Measurements from ENCODE around the gene ENPEP.
A peak's percentile ranks its signal among the peaks of the same experiment; 100 is the strongest.
"Not testable (repeated sequence)": the region's sequence is repeated elsewhere in the genome, so short reads cannot be mapped to it uniquely, and the experiment has no call there.

The ENPEP gene

DNA sequence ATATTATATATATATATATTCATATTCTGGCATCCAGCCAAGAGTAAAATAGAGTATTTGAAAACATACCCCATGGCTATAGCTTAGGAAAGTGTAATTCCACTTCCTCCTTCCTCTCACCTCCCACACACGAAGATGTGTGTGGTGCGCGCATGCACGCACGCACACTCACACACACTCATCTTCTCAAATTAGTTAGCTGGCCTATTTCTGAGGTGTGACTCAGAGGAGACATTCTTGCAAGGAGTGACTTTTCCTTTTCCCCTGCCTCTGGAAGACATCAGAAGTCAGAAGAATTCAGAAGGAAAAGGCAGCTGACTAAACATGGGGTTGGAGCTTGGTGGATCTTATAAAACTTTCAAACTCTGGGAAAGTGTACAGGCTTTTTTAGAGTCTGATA is 8.8 kb downstream of the ENPEP start:
- no peak for DNase-seq

- no peak for DNase-seq
Measured at GRCh38 chr4:110485452-110485851, 9.5 kb downstream of the ENPEP start.

DNA sequence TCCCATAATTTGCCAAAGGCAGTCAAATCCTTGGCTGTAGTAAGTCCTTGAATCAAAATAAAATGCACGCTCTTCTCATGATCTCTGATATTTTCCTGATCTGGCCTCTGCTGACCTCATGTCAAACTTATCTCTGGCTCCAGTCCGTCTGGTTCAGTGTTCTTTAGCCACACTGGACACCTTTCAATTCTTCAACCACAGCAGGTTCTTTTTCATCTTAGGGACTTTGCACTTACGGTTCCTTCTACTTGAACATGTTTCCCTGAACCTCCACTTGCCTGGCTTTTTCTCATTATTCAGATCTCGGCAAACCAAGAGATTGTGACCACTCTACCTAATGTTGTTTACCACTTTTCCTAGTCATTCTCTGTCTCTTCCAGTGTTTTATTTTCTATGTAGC is 10.3 kb downstream of the ENPEP start:
- DNase-seq = no peak

DNA sequence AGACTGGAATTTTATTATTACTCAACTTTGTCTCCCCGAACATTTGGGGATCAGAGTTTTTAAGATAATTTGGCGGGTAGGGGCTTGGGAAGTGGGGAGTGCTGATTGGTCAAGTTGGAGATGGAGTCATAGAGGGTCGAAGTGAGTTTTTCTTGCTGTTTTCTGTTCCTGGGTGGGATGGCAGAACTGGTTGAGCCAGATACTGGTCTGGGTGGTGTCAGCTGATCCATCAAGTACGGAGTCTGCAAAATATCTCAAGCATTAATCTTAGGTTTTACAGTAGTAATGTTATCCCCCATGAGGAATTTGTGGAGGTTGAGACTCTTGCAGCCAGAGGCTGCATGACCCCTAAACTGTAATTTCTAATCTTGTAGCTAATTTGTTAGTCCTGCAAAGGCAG is 10.9 kb downstream of the ENPEP start:
- DNase-seq = not testable (repeated sequence)

DNA sequence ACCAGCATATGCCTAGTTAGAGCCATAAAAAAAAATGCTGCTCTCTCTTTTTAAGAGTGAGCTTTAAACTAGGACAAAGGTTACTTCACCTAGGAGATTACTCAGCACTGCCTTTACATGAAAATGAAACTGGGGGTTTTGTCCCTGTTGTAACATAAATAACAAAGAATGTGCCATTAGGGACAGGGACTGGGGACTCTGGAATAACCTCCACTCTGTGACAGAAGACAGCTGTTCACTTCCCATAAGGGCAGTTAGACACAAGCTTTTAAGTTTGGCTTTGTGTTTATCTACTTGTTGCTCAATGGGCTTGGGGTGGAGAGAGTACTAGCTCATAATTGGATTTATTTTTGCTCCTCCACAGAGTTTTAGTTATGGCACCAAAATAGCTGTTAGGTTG is 11.9 kb downstream of the ENPEP start:
- DNase-seq = no peak

DNA sequence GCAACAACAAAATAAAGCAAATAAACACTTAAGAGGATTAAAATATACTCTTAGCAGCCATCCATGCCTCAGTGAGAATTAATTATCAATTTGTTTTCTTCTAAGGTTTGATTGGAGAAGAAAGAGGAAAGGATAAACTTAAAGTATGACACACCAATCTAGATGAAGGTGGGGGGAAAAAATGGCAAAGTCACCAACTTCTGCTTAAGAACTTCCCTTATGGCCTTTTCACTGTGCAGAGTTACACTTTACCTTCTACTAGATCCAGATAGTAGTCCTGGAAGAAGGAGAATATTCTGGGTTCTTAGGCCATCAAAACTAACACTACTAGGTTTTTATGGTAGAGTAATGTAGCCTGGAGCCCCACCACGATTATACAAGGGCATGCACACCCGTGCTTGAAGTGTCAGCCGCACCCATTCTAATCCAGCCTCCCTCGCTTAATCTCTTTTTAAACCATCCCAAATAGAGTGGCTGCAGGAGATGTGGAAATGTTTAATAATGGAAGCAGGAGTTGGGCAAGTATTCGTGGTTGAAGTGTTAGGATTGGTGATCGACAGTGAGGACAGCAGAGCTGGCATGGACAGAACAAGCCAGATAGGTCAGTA is 14.1 kb downstream of the ENPEP start:
- no peak for DNase-seq

- DNase-seq = no peak
Measured at GRCh38 chr4:110492522-110492921, 16.6 kb downstream of the ENPEP start.

GRCh38 chr4:110493520-110493919 is 17.6 kb downstream of the ENPEP start:
- no peak for DNase-seq

- no peak for DNase-seq
Measured at GRCh38 chr4:110498420-110498819, 22.5 kb downstream of the ENPEP start.

DNA sequence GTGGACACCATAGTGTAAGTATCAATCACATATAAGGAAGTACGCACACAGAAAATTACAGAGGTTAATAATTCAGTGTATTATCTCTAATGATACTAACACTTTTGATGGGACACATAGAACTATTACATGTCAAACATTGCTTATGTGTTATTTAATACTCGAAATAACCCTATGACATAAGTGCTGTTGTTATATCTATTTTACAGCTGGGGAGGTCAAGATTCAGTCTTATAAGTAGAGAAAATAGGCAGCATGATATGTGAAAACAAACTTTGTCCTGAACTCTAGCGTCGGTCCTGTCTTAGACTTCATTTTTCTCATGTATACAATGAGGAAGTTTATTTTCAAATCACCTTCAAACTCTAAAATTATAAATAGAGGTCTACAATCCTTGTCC is 23.2 kb downstream of the ENPEP start:
- DNase-seq = no peak

GRCh38 chr4:110501826-110502225 is 25.9 kb downstream of the ENPEP start:
- no peak for DNase-seq

DNA sequence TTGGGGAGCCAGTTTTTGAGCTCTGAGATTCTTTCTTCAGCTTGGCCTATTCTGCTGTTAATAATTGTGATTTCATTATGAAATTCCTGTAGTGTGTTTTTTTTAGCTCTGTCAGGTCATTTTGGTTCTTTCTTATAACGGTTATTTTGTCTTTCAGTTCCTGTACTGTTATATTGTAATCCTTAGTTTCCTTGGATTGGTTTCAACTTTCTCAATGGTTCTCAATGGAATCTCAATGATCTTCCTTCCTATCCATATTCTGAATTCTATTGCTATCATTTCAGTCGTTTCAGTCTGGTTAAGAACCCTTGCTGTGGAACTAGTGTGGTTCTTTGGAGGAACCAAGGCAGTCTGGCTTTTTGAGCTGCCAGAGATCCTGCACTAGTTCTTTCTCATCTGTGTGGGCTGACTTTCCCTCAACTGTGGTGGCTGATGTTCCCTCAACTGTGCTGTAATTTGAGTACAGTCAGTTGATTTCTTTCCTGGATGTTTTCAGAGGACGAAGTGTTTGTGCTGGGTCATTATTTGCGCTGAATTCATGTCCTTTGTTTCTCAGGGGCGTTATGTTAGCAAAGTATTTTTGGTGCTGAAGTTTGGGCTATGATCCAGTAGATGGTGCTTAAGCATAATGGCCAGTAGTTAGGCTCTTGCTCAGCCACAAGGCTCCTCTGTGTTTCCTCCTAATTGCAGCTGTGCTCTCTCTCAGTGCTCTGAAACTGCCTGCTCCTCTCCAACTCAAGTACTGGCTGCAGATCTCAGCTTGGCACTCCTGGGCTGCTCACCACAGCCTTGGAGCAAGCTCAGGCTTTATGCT is 27.5 kb downstream of the ENPEP start:
- DNase-seq = no peak

- no peak for DNase-seq
Measured at GRCh38 chr4:110504084-110504435, 28.1 kb downstream of the ENPEP start.

DNA sequence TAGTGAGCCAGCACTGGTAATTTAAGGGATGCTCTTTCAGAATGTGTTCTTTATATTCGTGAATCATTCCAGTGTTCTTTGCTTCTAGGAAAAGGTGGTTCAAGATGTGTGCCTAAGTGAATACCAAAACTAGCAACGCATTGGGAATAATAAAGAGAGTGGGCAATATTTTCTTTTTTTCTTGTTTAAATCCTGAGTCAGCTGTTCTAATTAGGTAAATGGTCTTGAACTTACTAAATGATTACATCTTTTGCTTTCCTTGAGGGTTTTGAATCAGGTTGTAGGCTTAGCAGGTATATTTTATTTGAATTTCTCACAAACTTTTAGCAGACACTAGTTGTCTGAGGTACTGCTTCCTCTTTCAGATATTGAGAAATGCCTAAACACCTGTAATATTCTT is 29.5 kb downstream of the ENPEP start:
- DNase-seq = no peak

DNA sequence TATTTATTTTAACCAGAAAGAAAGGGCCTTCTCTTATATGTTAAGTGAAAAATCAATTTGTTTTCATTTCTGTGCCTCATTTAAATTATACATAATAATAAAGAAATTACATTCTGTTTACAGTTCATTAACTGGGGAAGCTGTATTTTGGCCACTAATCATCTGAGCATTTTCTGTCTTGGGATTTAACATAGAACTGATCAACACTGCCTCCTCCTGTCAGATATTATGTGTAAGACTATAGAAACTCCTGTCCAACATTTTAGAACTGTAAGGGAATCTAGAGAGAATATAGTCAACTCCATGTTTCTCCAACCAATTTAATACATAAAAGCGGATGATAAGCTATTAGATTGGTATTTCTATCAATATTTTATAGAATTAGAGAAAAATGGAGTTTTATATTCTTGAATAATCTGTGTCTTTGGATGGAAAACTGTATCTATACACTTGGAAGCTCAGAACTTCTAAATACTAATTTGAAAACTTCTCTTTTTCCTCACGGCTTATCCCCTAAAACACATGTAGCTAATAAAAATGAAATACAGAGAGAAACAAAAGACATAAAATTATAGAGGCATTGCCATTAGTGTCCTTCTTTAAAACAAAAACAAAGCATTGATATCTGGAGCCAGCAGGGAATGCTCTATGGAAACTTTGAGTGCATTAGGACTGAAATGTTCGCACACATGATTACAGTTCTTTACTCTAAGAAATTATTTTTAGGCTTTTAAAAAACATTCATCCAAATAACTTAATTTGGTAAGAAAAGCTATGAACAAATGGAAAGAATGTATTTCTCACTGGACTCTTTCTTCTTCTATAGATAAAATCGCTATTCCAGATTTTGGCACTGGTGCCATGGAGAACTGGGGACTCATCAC is 33.1 kb downstream of the ENPEP start:
- no peak for DNase-seq

DNA sequence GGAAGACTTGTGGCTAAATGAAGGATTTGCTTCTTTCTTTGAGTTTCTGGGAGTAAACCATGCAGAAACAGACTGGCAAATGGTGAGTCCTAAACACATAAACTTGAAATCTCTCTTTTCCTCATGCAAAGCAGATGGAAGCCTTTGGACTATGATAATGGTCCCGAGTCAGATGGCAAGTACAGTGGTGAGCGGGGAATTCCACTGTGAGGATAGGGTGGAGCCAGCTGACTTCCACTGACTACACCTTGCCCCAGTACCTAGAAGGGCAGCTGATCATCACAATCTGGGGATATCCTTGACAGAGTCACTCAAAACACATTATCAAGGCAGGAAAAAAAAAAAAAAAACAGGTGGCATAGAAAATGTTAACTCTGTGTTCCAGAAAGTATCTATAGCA is 34.3 kb downstream of the ENPEP start:
- DNase-seq = no peak

- peak in 1 of 2 donors; percentile 21 for DNase-seq
Measured at GRCh38 chr4:110510955-110511544, 35.1 kb downstream of the ENPEP start.

- no peak for DNase-seq
Measured at GRCh38 chr4:110512901-110513300, 36.9 kb downstream of the ENPEP start.

GRCh38 chr4:110514889-110515479 is 39.0 kb downstream of the ENPEP start:
- DNase-seq = peak in 1 of 2 donors; percentile 28

- DNase-seq = no peak
Measured at GRCh38 chr4:110515676-110516075, 39.7 kb downstream of the ENPEP start.

GRCh38 chr4:110516106-110516922 is 40.4 kb downstream of the ENPEP start:
- DNase-seq = peak; percentile 14 to 72

DNA sequence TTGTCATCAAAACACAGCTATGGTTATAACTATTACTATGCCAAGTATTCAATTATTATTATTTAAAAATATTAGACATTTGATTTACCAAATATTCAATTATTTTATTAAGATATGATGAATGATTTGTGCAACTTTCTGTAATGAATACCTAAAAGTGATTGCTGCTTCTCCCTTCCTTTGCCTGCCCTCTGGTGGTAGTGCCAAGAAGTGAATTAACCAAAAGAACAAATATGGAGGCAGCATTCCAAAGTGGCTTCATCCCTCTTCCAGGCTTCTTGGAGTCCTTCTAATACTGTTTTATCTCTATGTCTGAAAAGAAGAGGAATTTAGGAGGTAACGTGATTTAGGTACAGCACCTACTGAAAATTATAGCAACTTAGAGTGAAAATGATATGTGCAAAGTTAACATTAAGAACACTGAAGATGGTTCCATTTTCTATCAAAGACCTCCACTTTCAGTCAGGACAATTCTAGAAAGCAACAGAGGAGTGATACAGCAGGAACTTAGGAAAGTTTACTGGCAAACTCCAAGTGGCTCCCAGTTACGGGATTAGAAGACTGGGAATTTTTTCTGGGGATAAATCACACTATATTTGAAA is 43.0 kb downstream of the ENPEP start:
- peak in 1 of 2 donors; percentile 7 for DNase-seq
